22Rv1 (cell line): ENCODE measurements around the gene GPR50.

Source experiments
- ZFX ChIP-seq: fragments of 450-650 bp; IDR thresholded peaks from 2 replicates; pipeline ENCODE4 v1.6.1; 2017; ENCODE audit warnings: antibody characterized with exemption, borderline replicate concordance
- TF ChIP-seq, protein P1 (sequence below): fragments of 450-650 bp; IDR thresholded peaks from 2 replicates; pipeline ENCODE4 v1.5.1; 2017; ENCODE audit warnings: mild to moderate bottlenecking

DNA sequence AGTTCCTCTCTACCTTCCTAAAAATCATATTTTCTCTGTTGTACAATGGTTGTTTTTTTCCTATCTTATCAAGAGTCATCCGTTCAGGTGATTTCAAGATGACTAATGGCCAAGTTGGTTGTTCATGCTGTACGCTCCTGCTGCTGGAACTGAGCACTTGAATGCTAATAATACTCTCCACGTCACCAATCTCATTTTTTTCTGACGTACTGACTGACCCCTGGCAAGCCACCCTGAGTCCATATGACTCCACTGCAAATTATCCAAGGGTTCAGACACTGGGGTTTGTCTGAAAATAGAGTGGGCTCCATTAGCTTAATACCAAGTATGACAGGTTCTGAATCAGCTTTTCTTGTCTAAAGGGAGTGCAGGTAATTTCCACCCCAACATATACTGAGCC lies 21.1 kb upstream of the GPR50 start:
- TF ChIP-seq, protein P1, sequence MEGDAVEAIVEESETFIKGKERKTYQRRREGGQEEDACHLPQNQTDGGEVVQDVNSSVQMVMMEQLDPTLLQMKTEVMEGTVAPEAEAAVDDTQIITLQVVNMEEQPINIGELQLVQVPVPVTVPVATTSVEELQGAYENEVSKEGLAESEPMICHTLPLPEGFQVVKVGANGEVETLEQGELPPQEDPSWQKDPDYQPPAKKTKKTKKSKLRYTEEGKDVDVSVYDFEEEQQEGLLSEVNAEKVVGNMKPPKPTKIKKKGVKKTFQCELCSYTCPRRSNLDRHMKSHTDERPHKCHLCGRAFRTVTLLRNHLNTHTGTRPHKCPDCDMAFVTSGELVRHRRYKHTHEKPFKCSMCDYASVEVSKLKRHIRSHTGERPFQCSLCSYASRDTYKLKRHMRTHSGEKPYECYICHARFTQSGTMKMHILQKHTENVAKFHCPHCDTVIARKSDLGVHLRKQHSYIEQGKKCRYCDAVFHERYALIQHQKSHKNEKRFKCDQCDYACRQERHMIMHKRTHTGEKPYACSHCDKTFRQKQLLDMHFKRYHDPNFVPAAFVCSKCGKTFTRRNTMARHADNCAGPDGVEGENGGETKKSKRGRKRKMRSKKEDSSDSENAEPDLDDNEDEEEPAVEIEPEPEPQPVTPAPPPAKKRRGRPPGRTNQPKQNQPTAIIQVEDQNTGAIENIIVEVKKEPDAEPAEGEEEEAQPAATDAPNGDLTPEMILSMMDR, result no peak
- TF ChIP-seq ZFX, result no peak
